Ishikawa (cell line): ENCODE data around the gene RGS4.
A peak's percentile ranks its signal among the peaks of the same experiment; 100 is the strongest.

Source experiments
- CEBPB ChIP-seq: IDR thresholded peaks from 2 replicates; pipeline ENCODE4 v1.6.1; 2012
- CREB1 ChIP-seq: IDR thresholded peaks from 2 replicates; pipeline ENCODE4 v1.6.1; 2012; ENCODE audit warnings: low read depth
- EGR1 ChIP-seq: IDR thresholded peaks from 2 replicates; pipeline ENCODE4 v1.6.1; 2012
- EP300 ChIP-seq: IDR thresholded peaks from 2 replicates; pipeline ENCODE4 v1.6.1; 2012; ENCODE audit warnings: borderline replicate concordance
- FOXM1 ChIP-seq: IDR thresholded peaks from 2 replicates; pipeline ENCODE4 v1.6.1; 2012; ENCODE audit warnings: low read depth, borderline replicate concordance
- MAX ChIP-seq: IDR thresholded peaks from 2 replicates; pipeline ENCODE4 v1.6.1; 2012
- NFIC ChIP-seq: IDR thresholded peaks from 2 replicates; pipeline ENCODE4 v1.6.1; 2012
- RAD21 ChIP-seq: IDR thresholded peaks from 2 replicates; pipeline ENCODE4 v1.6.1; 2012; ENCODE audit warnings: low read depth
- TAF1 ChIP-seq: IDR thresholded peaks from 2 replicates; pipeline ENCODE4 v1.6.1; 2012; ENCODE audit warnings: low read depth, mild to moderate bottlenecking
- TCF12 ChIP-seq: IDR thresholded peaks from 2 replicates; pipeline ENCODE4 v1.6.1; 2012; ENCODE audit warnings: low read depth
- TEAD4 ChIP-seq: IDR thresholded peaks from 2 replicates; pipeline ENCODE4 v1.6.1; 2012
- YY1 ChIP-seq: IDR thresholded peaks from 2 replicates; pipeline ENCODE4 v1.6.1; 2012; ENCODE audit warnings: low read depth
- ZBTB7A ChIP-seq: IDR thresholded peaks from 2 replicates; pipeline ENCODE4 v1.6.1; 2012; ENCODE audit warnings: low read depth
- TF ChIP-seq, protein P1 (sequence below): IDR thresholded peaks from 2 replicates; pipeline ENCODE4 v1.6.1; 2012
- TF ChIP-seq, protein P2 (sequence below): IDR thresholded peaks from 2 replicates; pipeline ENCODE4 v1.6.1; 2012; ENCODE audit warnings: low read depth, mild to moderate bottlenecking

Gene RGS4

DNA sequence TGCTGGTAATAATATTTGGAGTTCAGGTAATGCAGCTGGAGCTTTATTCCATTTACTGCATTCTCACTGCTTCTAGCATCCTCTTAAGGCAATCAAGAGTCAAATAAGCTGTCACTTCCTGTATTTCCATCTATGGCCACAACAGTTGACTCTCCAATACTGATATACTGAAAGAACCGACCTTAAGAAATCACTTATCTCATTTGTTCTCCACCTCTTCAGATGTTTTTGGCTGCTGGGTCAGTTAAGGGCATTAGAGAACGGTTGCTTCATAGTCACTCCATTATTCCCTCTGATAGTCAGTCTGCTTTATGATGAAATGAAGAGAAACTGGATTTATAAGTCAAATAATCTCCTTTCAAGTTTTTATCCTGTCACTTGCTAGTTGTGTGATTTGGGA is 14.2 kb upstream of the RGS4 start:
- TF ChIP-seq TAF1, result no peak
- no peak for TF ChIP-seq MAX
- TF ChIP-seq FOXM1, result no peak
- TF ChIP-seq CEBPB, result no peak
- no peak for TF ChIP-seq NFIC
- TF ChIP-seq ZBTB7A, result no peak
- no peak for TF ChIP-seq RAD21
- no peak for TF ChIP-seq TEAD4
- TF ChIP-seq, protein P1, sequence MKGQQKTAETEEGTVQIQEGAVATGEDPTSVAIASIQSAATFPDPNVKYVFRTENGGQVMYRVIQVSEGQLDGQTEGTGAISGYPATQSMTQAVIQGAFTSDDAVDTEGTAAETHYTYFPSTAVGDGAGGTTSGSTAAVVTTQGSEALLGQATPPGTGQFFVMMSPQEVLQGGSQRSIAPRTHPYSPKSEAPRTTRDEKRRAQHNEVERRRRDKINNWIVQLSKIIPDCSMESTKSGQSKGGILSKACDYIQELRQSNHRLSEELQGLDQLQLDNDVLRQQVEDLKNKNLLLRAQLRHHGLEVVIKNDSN, result no peak
- TF ChIP-seq, protein P2, sequence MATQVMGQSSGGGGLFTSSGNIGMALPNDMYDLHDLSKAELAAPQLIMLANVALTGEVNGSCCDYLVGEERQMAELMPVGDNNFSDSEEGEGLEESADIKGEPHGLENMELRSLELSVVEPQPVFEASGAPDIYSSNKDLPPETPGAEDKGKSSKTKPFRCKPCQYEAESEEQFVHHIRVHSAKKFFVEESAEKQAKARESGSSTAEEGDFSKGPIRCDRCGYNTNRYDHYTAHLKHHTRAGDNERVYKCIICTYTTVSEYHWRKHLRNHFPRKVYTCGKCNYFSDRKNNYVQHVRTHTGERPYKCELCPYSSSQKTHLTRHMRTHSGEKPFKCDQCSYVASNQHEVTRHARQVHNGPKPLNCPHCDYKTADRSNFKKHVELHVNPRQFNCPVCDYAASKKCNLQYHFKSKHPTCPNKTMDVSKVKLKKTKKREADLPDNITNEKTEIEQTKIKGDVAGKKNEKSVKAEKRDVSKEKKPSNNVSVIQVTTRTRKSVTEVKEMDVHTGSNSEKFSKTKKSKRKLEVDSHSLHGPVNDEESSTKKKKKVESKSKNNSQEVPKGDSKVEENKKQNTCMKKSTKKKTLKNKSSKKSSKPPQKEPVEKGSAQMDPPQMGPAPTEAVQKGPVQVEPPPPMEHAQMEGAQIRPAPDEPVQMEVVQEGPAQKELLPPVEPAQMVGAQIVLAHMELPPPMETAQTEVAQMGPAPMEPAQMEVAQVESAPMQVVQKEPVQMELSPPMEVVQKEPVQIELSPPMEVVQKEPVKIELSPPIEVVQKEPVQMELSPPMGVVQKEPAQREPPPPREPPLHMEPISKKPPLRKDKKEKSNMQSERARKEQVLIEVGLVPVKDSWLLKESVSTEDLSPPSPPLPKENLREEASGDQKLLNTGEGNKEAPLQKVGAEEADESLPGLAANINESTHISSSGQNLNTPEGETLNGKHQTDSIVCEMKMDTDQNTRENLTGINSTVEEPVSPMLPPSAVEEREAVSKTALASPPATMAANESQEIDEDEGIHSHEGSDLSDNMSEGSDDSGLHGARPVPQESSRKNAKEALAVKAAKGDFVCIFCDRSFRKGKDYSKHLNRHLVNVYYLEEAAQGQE, result no peak
- no peak for TF ChIP-seq CREB1
- TF ChIP-seq YY1, result no peak
- TF ChIP-seq TCF12, result no peak
- no peak for TF ChIP-seq EP300
- TF ChIP-seq EGR1, result no peak

DNA sequence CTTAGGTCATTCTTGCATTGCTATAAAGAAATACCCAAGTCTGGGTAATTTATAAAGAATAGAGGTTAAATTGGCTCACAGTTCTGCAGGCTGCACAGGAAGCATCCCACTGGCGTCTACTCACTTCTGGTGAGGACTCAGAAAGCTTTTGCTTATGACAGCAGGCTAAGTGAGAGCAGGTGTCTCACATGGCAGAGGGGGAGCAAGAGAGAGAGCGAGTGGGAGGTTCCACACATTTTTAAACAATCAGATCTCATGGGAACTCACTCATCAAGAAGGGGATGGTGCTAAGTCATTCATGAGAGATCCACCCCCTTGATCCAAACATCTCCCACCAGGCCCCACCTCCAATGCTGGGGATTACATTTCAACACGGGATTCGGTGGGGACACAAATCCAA is 13.6 kb upstream of the RGS4 start:
- TF ChIP-seq CEBPB (no peak), TEAD4 (no peak), RAD21 (no peak), ZBTB7A (no peak), YY1 (no peak), TCF12 (no peak), CREB1 (no peak), TAF1 (no peak), EGR1 (no peak), NFIC (no peak)
- TF ChIP-seq, protein P2, result no peak

GRCh38 chr1:163056831-163057230 is 12.3 kb upstream of the RGS4 start:
- 0 out of 2 replicates have a peak, but pooled peaks have one; percentile 27 for TF ChIP-seq CEBPB
- no peak for TF ChIP-seq TCF12
- TF ChIP-seq NFIC, result no peak
- TF ChIP-seq TAF1, result no peak
- no peak for TF ChIP-seq TEAD4

DNA sequence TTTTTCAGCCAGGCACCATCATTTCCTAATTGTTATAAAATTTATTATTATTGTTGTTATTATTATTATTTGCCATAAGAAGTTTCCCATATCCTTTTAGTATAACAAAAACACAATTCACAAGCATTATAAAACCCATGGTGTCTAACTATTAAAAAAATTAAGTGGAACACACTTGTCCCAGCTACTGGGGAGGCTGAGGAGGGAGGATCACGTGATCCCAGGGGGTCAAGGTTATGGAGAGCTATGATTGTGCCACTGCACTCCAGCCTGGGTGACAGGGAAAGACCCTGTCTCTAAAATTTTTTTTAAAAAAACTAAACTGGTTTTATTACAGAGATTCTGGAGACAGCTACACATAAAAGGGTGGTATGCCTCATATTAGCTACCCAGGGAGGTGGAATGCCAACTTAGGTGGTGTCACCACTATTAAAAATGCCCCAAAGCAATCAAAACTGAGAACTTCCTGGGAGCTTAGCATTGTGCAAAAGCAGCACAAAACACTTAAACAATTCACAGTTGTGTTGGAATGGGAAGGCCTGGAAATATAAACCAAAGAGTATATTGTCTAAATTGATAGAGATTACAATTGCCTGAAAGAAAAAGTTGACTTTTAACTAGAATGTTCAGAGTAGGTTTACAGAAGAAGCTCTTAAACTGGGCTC is 8.7 kb upstream of the RGS4 start:
- TF ChIP-seq EGR1 (no peak), RAD21 (no peak), EP300 (no peak), MAX (no peak), CEBPB (no peak), TEAD4 (no peak), YY1 (no peak), TCF12 (no peak), FOXM1 (no peak), TAF1 (no peak), CREB1 (no peak), NFIC (no peak), ZBTB7A (no peak)
- TF ChIP-seq, protein P2, result no peak
- TF ChIP-seq, protein P1, result no peak
